HepG2 (cell line): ENCODE results near the gene SUSD6. TPM values are rescaled to one million over a fixed set of nuclear protein-coding genes. Genes with fewer than 3 reads are reported as not detected.

Experiments used
- ATAC-seq: fragments of 200-7000 bp; cut with Tn5 transposase; 3 replicates; pipeline ENCODE4 v1.9.1; 2020; ENCODE audit warnings: mild to moderate bottlenecking, moderate library complexity
- BruUV-seq: library from RNA; stranded (reverse); fragments of 400-500 nt; replicated peaks from 2 replicates; lab custom pipeline; 2021; lab: Mats Ljungman, UMichigan
- CTCF ChIA-PET: fragments of 300-600 bp; formaldehyde crosslinking; extraction: SDS; loops from one replicate; lab custom pipeline; 2021; ENCODE audit warnings: low total read pairs, inconsistent platforms, low intra/inter-chr PET ratio; lab: Yijun Ruan, JAX
- POLR2A ChIA-PET: fragments of 350-600 bp; sonication (Branson Sonifier 250); formaldehyde crosslinking; loops from one replicate; lab custom pipeline; 2020; ENCODE audit warnings: antibody characterized with exemption, inconsistent platforms; lab: Yijun Ruan, JAX
- DNase-seq: peaks from one replicate; pipeline ENCODE4 v3.0.0-alpha.2; 2015; ENCODE audit warnings: low spot score
- FAIRE-seq: peaks from 3 replicates; lab custom pipeline; 2011; peaks lifted over from hg19 to GRCh38; lab: Jason Lieb, UNC
- H2AFZ ChIP-seq: one replicate; pipeline ENCODE4 v1.6.1; 2011; ENCODE audit warnings: low read length, inconsistent platforms
- H3K27ac ChIP-seq: fragments of 300-600 bp; 3 replicates; pipeline ENCODE4 v1.8.0; 2011; ENCODE audit warnings: mixed run types, mild to moderate bottlenecking, mixed read lengths, low read length, inconsistent platforms; ENCODE audit not compliant: insufficient read depth; ENCODE audit errors: extremely low read length
- H3K27me3 ChIP-seq, 2 experiments: fragments of 200-600 bp in 1 of 2; 2 replicates in 1 of 2; 3 replicates in 1 of 2; pipeline versions ENCODE4 v1.6.0 to v1.8.0; 2011; ENCODE audit warnings: low read length in 2 of 2, mild to moderate bottlenecking in 2 of 2, moderate library complexity in 2 of 2, inconsistent platforms in 1 of 2; ENCODE audit not compliant: insufficient read depth in 2 of 2, control insufficient read depth in 1 of 2
- H3K36me3 ChIP-seq, 2 experiments: fragments of 200-600 bp in 1 of 2; replicated peaks in 1 of 2; 2 replicates in 1 of 2; 3 replicates in 1 of 2; pipeline versions ENCODE4 v1.5.1 to v1.8.0; 2011; ENCODE audit warnings: low read length in 2 of 2, inconsistent platforms in 1 of 2; ENCODE audit not compliant: insufficient read depth in 2 of 2, control insufficient read depth in 1 of 2
- H3K4me1 ChIP-seq: 2 replicates; pipeline ENCODE4 v1.5.1; 2012; ENCODE audit warnings: low read length, inconsistent platforms; ENCODE audit not compliant: insufficient read depth
- H3K4me2 ChIP-seq: 2 replicates; pipeline ENCODE4 v1.6.0; 2011; ENCODE audit warnings: low read depth, low read length, inconsistent platforms
- H3K4me3 ChIP-seq, 3 experiments: fragments of 200-600 bp in 1 of 3; sonication (generic), shearing (Covaris generic) in 1 of 3; replicated peaks in 1 of 3; 2 replicates each; pipeline ENCODE4 v1.5.1; 2011 to 2016; ENCODE audit warnings: low read length in 3 of 3, inconsistent platforms in 2 of 3, low read depth in 2 of 3, mild to moderate bottlenecking in 2 of 3, control low read depth in 1 of 3, mixed read lengths in 1 of 3; ENCODE audit not compliant: insufficient read depth in 1 of 3
- H3K79me2 ChIP-seq: one replicate; pipeline ENCODE4 v1.6.1; 2011; ENCODE audit warnings: low read length, inconsistent platforms; ENCODE audit not compliant: insufficient read depth
- H3K9ac ChIP-seq: 2 replicates; pipeline ENCODE4 v1.6.0; 2011; ENCODE audit warnings: mild to moderate bottlenecking, low read depth, low read length, inconsistent platforms; ENCODE audit not compliant: insufficient read depth
- H3K9me3 ChIP-seq: 2 replicates; pipeline ENCODE4 v1.5.1; 2012; ENCODE audit warnings: mild to moderate bottlenecking, low read length
- H4K20me1 ChIP-seq: 2 replicates; pipeline ENCODE4 v1.6.0; 2011; ENCODE audit warnings: inconsistent platforms, mild to moderate bottlenecking, low read length, moderate library complexity; ENCODE audit not compliant: insufficient read depth
- HBP1 ChIP-seq: IDR thresholded peaks from 2 replicates; pipeline ENCODE4 v1.6.1; 2016; ENCODE audit warnings: low read depth, control low read depth
- HNF4A ChIP-seq: sonication (generic); formaldehyde crosslinking; IDR thresholded peaks from 2 replicates; pipeline ENCODE4 v1.4.0; 2020; ENCODE audit warnings: missing genetic modification reagents
- HOXA3 ChIP-seq: sonication (generic); formaldehyde crosslinking; IDR thresholded peaks from 2 replicates; pipeline ENCODE4 v1.5.0; 2020; ENCODE audit warnings: missing genetic modification reagents
- IRX3 ChIP-seq: sonication (generic); formaldehyde crosslinking; IDR thresholded peaks from 2 replicates; pipeline ENCODE4 v1.8.1; 2023; ENCODE audit warnings: mild to moderate bottlenecking, low read depth, missing genetic modification reagents, borderline replicate concordance
- MTA1 ChIP-seq: sonication (generic); formaldehyde crosslinking; IDR thresholded peaks from 2 replicates; pipeline ENCODE4 v1.4.0; 2020; ENCODE audit warnings: missing genetic modification reagents, mild to moderate bottlenecking, borderline replicate concordance
- PTBP1 ChIP-seq: fragments of 200-400 bp; formaldehyde crosslinking; IDR thresholded peaks from 2 replicates; pipeline ENCODE4 v1.6.1; 2018; ENCODE audit warnings: low read length, low read depth; ENCODE audit not compliant: poor library complexity, severe bottlenecking
- TCF7 ChIP-seq: sonication (generic); IDR thresholded peaks from 2 replicates; pipeline ENCODE4 v1.6.1; 2016; ENCODE audit warnings: antibody characterized with exemption, low read depth
- TFDP1 ChIP-seq: IDR thresholded peaks from 2 replicates; pipeline ENCODE4 v1.6.1; 2016; ENCODE audit warnings: missing compliant biosample characterization, missing genetic modification reagents, borderline replicate concordance
- XBP1 ChIP-seq: sonication (generic); formaldehyde crosslinking; IDR thresholded peaks from 2 replicates; pipeline ENCODE4 v1.5.0; 2020; ENCODE audit warnings: missing genetic modification reagents
- YEATS4 ChIP-seq: sonication (generic); formaldehyde crosslinking; IDR thresholded peaks from 2 replicates; pipeline ENCODE4 v1.4.0; 2020; ENCODE audit warnings: missing genetic modification reagents, borderline replicate concordance
- ZFP62 ChIP-seq: sonication (generic); formaldehyde crosslinking; IDR thresholded peaks from 2 replicates; pipeline ENCODE4 v1.4.0; 2020; ENCODE audit warnings: missing genetic modification reagents
- ZNF574 ChIP-seq: sonication (generic); formaldehyde crosslinking; IDR thresholded peaks from 2 replicates; pipeline ENCODE4 v1.4.0; 2020; ENCODE audit warnings: missing genetic modification reagents
- ZNF747 ChIP-seq: sonication (generic); formaldehyde crosslinking; IDR thresholded peaks from 2 replicates; pipeline ENCODE4 v1.8.1; 2023; ENCODE audit warnings: missing genetic modification reagents, mild to moderate bottlenecking, borderline replicate concordance
- ZNF879 ChIP-seq: sonication (generic); formaldehyde crosslinking; IDR thresholded peaks from 2 replicates; pipeline ENCODE4 v1.8.1; 2023; ENCODE audit warnings: missing genetic modification reagents
- ZNF891 ChIP-seq: sonication (generic); formaldehyde crosslinking; IDR thresholded peaks from 2 replicates; pipeline ENCODE4 v1.5.0; 2020; ENCODE audit warnings: mild to moderate bottlenecking, missing genetic modification reagents
- WGBS: methylation state at CpG from one replicate; pipeline ENCODE4 v1.1.6; 2017; ENCODE audit warnings: low lambda C conversion rate; 5-methylcytosine and 5-hydroxymethylcytosine counted together
- in situ Hi-C: cut with HindIII; loops from 2 replicates; pipeline ENCODE4 v1.10.0; 2017; ENCODE audit warnings: low pct_unique_long_range_greater_than_20kb; ENCODE audit not compliant: extremely low pct_ligation_motif_present
- intact Hi-C: fragments of 100-400 bp; cut with micrococcal nuclease; formaldehyde crosslinking; loops from one replicate; pipeline ENCODE4 v1.10.0; 2022; ENCODE audit not compliant: unreplicated experiment
- polyA plus RNA-seq, 8 experiments: library from polyadenylated mRNA; depleted of rRNA in 3 of 8; stranded (reverse) in 7 of 8; unstranded in 1 of 8; fragments of >200 nt; fragmentation: Illumina TruSeq in 4 of 8; extraction: Trizol in 4 of 8; gene quantifications; 2 replicates each; pipeline versions ENCODE4 v1.2.1 to v1.2.3, GENCODE V29; 2011 to 2016; ENCODE audit warnings: low read depth in 4 of 8, missing spikeins in 1 of 8, mixed read lengths in 1 of 8; ENCODE audit not compliant: insufficient read depth in 1 of 8
- total RNA-seq, 5 experiments: library from RNA; depleted of rRNA; stranded (reverse); fragments of >200 nt; fragmentation: Illumina TruSeq; extraction: Trizol; gene quantifications; 2 replicates each; pipeline ENCODE4 v1.2.3, GENCODE V29; 2016; ENCODE audit warnings: low read depth in 1 of 5
- TF ChIP-seq, protein P1 (sequence below): sonication (generic); formaldehyde crosslinking; IDR thresholded peaks from 2 replicates; pipeline ENCODE4 v1.5.0; 2020; ENCODE audit warnings: missing genetic modification reagents

The SUSD6 gene
- total and polyA plus RNA-seq, 2 of the 13 experiments (the other 11 are each of a cell fraction or from before 2014, with no cell fraction given): 7.2 to 7.4 TPM

- intact Hi-C loops: loop anchor here (5.0 kb wide), 1 partner anchor 102 kb away; the partner anchor contains the start of gene SUSD6
- peak overlapping the region; percentile 49 for H3K4me2 ChIP-seq
- peaks cover 46% of the 10 kb centered on the region for H3K4me1 ChIP-seq
- TSS peak; percentile 46 for BruUV-seq
- in situ Hi-C loops: no loop called here
- H4K20me1 ChIP-seq: no peaks in the 10 kb centered on the region
- no peaks in the 10 kb centered on the region for H3K79me2 ChIP-seq
- H3K36me3 ChIP-seq: peaks cover 5 to 16% of the 10 kb centered on the region in 2 experiments; a peak in 4 of 5 replicates
- H3K27ac ChIP-seq: peak overlapping the region; percentile 24
- no peak overlapping the region for H3K4me3 ChIP-seq
- WGBS: 26% methylated on average over 9 of the region's 9 CpGs
- H3K9ac ChIP-seq: no peak overlapping the region
- FAIRE-seq (peak; percentile 90), ATAC-seq (peak; percentile 81), DNase-seq (peak; percentile 85)
- H3K27me3 ChIP-seq: no peaks in the 10 kb centered on the region
- ChIA-PET CTCF (no interaction called here), POLR2A (interaction anchor here (0.6 to 1.9 kb wide), 15 partner anchors 10 to 165 kb away, joined by 3 to 9 read pairs (median 4); partner anchors contain the start of genes SMOC1 and SRSF5)
- no peak overlapping the region for H2AFZ ChIP-seq
- H3K9me3 ChIP-seq: no peaks in the 10 kb centered on the region
- no peak for TF ChIP-seq ZFP62 (CRISPR knock-in tag)
- TF ChIP-seq YEATS4: no peak
- TF ChIP-seq TCF7: peak; percentile 43; the same call in 1 of the 2 replicates
- TF ChIP-seq ZNF879: no peak
- peak; percentile 26; the same call in 1 of the 2 replicates for TF ChIP-seq TFDP1 (CRISPR knock-in tag)
- TF ChIP-seq MTA1: no peak
- TF ChIP-seq ZNF747: no peak
- TF ChIP-seq XBP1: no peak
- no peak for TF ChIP-seq HOXA3
- no peak for TF ChIP-seq PTBP1
- TF ChIP-seq, protein P1, sequence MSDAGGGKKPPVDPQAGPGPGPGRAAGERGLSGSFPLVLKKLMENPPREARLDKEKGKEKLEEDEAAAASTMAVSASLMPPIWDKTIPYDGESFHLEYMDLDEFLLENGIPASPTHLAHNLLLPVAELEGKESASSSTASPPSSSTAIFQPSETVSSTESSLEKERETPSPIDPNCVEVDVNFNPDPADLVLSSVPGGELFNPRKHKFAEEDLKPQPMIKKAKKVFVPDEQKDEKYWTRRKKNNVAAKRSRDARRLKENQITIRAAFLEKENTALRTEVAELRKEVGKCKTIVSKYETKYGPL (CRISPR knock-in tag): no peak
- no peak for TF ChIP-seq ZNF574 (CRISPR knock-in tag)
- TF ChIP-seq HNF4A: peak; percentile 44; the same call in 1 of the 2 replicates
- no peak for TF ChIP-seq ZNF891 (CRISPR knock-in tag)
- no peak for TF ChIP-seq HBP1
- TF ChIP-seq IRX3 (CRISPR knock-in tag): no peak
Measured at GRCh38 chr14:69713993-69714679, 102.7 kb downstream of the SUSD6 start.
